GM12874 (cell line): ENCODE results near the gene GARNL3.

Experiments
- CTCF ChIP-seq: IDR thresholded peaks from 2 replicates; pipeline ENCODE4 v1.5.1; 2011; ENCODE audit warnings: low read depth, mild to moderate bottlenecking, control low read depth, low read length, moderate library complexity; ENCODE audit not compliant: insufficient read depth

Gene GARNL3

GRCh38 chr9:127384901-127385300 is 120.3 kb downstream of the GARNL3 start:
- no peak for TF ChIP-seq CTCF

GRCh38 chr9:127386249-127386648 is 121.7 kb downstream of the GARNL3 start:
- TF ChIP-seq CTCF: no peak

GRCh38 chr9:127386981-127387380 is 122.4 kb downstream of the GARNL3 start:
- no peak for TF ChIP-seq CTCF

- no peak for TF ChIP-seq CTCF
Observed at GRCh38 chr9:127388037-127388855, 123.7 kb downstream of the GARNL3 start.

GRCh38 chr9:127388856-127389238 is 124.3 kb downstream of the GARNL3 start:
- TF ChIP-seq CTCF: no peak

GRCh38 chr9:127389381-127390247 is 125.0 kb downstream of the GARNL3 start:
- no peak for TF ChIP-seq CTCF

- no peak for TF ChIP-seq CTCF
Observed at GRCh38 chr9:127390248-127390545, 125.6 kb downstream of the GARNL3 start.
